Activated T-cell treated with anti-CD3 and anti-CD28 coated beads, Interleukin-2, amount 50 U/mL, for 48 hours (primary cell): ENCODE results near the gene ASB5.
"Not testable (repeated sequence)": the region's sequence is repeated elsewhere in the genome, so short reads cannot be mapped to it uniquely, and the experiment has no call there.

Experiments used
- DNase-seq, 2 experiments: peaks; one replicate each; pipeline ENCODE4 v3.0.0-alpha.2; 2020

The ASB5 gene

GRCh38 chr4:176268963-176269362 is at the start of gene ASB5:
Gene ASB5, minus strand, starts transcription at chr4:176269222. Its CDS starts 114 bp downstream, at chr4:176269108.
- DNase-seq: no peak

- DNase-seq: no peak
Observed at GRCh38 chr4:176313596-176314336, 44.7 kb upstream of the ASB5 start.

- DNase-seq: no peak
Observed at GRCh38 chr4:176309772-176310171, 40.8 kb upstream of the ASB5 start.

- DNase-seq: no peak
Observed at GRCh38 chr4:176309046-176309445, 40.0 kb upstream of the ASB5 start.

GRCh38 chr4:176308441-176308840 is 39.4 kb upstream of the ASB5 start:
- no peak for DNase-seq

GRCh38 chr4:176307666-176307930 is 38.6 kb upstream of the ASB5 start:
- DNase-seq: no peak

GRCh38 chr4:176306837-176307665 is 38.0 kb upstream of the ASB5 start:
- no peak for DNase-seq

- DNase-seq: no peak
Observed at GRCh38 chr4:176303938-176304337, 34.9 kb upstream of the ASB5 start.

- DNase-seq: no peak
Observed at GRCh38 chr4:176302283-176303275, 33.6 kb upstream of the ASB5 start.

GRCh38 chr4:176300565-176300964 is 31.5 kb upstream of the ASB5 start:
- DNase-seq: no peak

- DNase-seq: no peak
Observed at GRCh38 chr4:176300036-176300435, 31.0 kb upstream of the ASB5 start.

GRCh38 chr4:176298664-176299063 is 29.6 kb upstream of the ASB5 start:
- no peak for DNase-seq

GRCh38 chr4:176295907-176296306 is 26.9 kb upstream of the ASB5 start:
- DNase-seq: not testable (repeated sequence)

GRCh38 chr4:176293660-176294059 is 24.6 kb upstream of the ASB5 start:
- no peak for DNase-seq

- no peak for DNase-seq
Observed at GRCh38 chr4:176292920-176293319, 23.9 kb upstream of the ASB5 start.

- DNase-seq: no peak
Observed at GRCh38 chr4:176291748-176292147, 22.7 kb upstream of the ASB5 start.

- DNase-seq: no peak
Observed at GRCh38 chr4:176290520-176290919, 21.5 kb upstream of the ASB5 start.

GRCh38 chr4:176289561-176289960 is 20.5 kb upstream of the ASB5 start:
- no peak for DNase-seq

GRCh38 chr4:176288020-176288419 is 19.0 kb upstream of the ASB5 start:
- no peak for DNase-seq

GRCh38 chr4:176287546-176287945 is 18.5 kb upstream of the ASB5 start:
- no peak for DNase-seq

- DNase-seq: no peak
Observed at GRCh38 chr4:176286728-176287127, 17.7 kb upstream of the ASB5 start.

GRCh38 chr4:176279560-176279959 is 10.5 kb upstream of the ASB5 start:
- not testable (repeated sequence) for DNase-seq
